Gastrocnemius medialis (tissue), 4 donors: Measurements from ENCODE around the gene IKBKE. TPM values are rescaled to one million over a fixed set of nuclear protein-coding genes. Genes with fewer than 3 reads are reported as not detected.

ENCODE experiments used
- ATAC-seq, 2 donors: fragments of 150-250 bp; one replicate each; pipeline ENCODE4 v1.9.1; 2016
- DNase-seq, 2 donors: peaks; one replicate each; pipeline ENCODE4 v3.0.0-alpha.2; 2019
- H3K27ac ChIP-seq, 4 donors: fragments of 200-600 bp; sonication (generic); 1 replicate in 1 of 4; 2 replicates in 3 of 4; pipeline ENCODE4 v1.5.1; 2016 to 2018; ENCODE audit warnings: mild to moderate bottlenecking in 2 of 4, moderate library complexity in 1 of 4
- H3K27me3 ChIP-seq, 3 donors: fragments of 200-600 bp; sonication (generic) in 2 of 3; 1 replicate in 1 of 3; 2 replicates in 2 of 3; pipeline versions ENCODE4 v1.5.1 to v1.6.0; 2016 to 2019; ENCODE audit warnings: mild to moderate bottlenecking in 1 of 3, moderate library complexity in 1 of 3
- H3K36me3 ChIP-seq, 2 donors: fragments of 200-600 bp; sonication (generic) in 1 of 2; one replicate each; pipeline ENCODE4 v1.5.1; 2017 to 2018
- H3K4me1 ChIP-seq, 2 donors: fragments of 200-600 bp; sonication (generic) in 1 of 2; one replicate each; pipeline ENCODE4 v1.5.1; 2016 to 2017; ENCODE audit warnings: mild to moderate bottlenecking in 2 of 2
- H3K4me3 ChIP-seq, 4 donors: fragments of 200-600 bp; sonication (generic) in 3 of 4; 1 replicate in 1 of 4; 2 replicates in 3 of 4; pipeline ENCODE4 v1.5.1; 2016 to 2019; ENCODE audit warnings: mild to moderate bottlenecking in 2 of 4
- H3K9me3 ChIP-seq, 3 donors: fragments of 200-600 bp; sonication (generic) in 2 of 3; 1 replicate in 1 of 3; 2 replicates in 2 of 3; pipeline ENCODE4 v1.5.1; 2016 to 2019
- POLR2A ChIP-seq, 2 donors: fragments of 450-650 bp; IDR thresholded peaks; one replicate each; pipeline ENCODE4 v1.6.1; 2017; ENCODE audit warnings: antibody characterized with exemption in 2 of 2, mild to moderate bottlenecking in 2 of 2, moderate library complexity in 2 of 2
- in situ Hi-C, 4 donors: fragments of 200-750 bp; cut with MboI; loops; one replicate each; pipeline versions ENCODE4 v1.15.0 to v1.8.0; 2017; ENCODE audit warnings: low sequenced_read_pairs in 4 of 4
- intact Hi-C: fragments of 100-400 bp; cut with DNase I; formaldehyde crosslinking; loops from one replicate; pipeline ENCODE4 v1.15.1; 2023; ENCODE audit warnings: low total_unique reads
- total RNA-seq, 4 donors: library from RNA; depleted of rRNA; stranded (reverse); fragments of >200 nt; gene quantifications; one replicate each; pipeline versions ENCODE4 v1.1.0 to v1.2.3, GENCODE V29; 2016
- TF ChIP-seq, protein P1 (sequence below), 5 experiments: fragments of 450-650 bp in 3 of 5; fragments of 200-600 bp in 2 of 5; sonication (generic) in 2 of 5; IDR thresholded peaks in 4 of 5; conservative IDR thresholded peaks in 1 of 5; 1 replicate in 4 of 5; 2 replicates in 1 of 5; pipeline ENCODE4 v1.5.1; 2016 to 2019; ENCODE audit warnings: antibody characterized with exemption in 5 of 5, mild to moderate bottlenecking in 3 of 5, moderate library complexity in 3 of 5

The IKBKE gene
- total RNA-seq, 4 donors from 2014 or later: 0.81 to 1.1 (median 0.84) TPM; not detected in 1

- peak; percentile 38 to 59 for ATAC-seq
- Histone ChIP-seq H3K9me3 (no peaks in the 10 kb centered on the region), H3K36me3 (no peaks in the 10 kb centered on the region), H3K4me3 (no peak overlapping the region), H3K27me3 (no peaks in the 10 kb centered on the region), H3K27ac (peak overlapping the region; percentile 43 to 79 (median 68)), H3K4me1 (peaks cover 3 to 21% of the 10 kb centered on the region in 2 donors)
- TF ChIP-seq, protein P1, sequence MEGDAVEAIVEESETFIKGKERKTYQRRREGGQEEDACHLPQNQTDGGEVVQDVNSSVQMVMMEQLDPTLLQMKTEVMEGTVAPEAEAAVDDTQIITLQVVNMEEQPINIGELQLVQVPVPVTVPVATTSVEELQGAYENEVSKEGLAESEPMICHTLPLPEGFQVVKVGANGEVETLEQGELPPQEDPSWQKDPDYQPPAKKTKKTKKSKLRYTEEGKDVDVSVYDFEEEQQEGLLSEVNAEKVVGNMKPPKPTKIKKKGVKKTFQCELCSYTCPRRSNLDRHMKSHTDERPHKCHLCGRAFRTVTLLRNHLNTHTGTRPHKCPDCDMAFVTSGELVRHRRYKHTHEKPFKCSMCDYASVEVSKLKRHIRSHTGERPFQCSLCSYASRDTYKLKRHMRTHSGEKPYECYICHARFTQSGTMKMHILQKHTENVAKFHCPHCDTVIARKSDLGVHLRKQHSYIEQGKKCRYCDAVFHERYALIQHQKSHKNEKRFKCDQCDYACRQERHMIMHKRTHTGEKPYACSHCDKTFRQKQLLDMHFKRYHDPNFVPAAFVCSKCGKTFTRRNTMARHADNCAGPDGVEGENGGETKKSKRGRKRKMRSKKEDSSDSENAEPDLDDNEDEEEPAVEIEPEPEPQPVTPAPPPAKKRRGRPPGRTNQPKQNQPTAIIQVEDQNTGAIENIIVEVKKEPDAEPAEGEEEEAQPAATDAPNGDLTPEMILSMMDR (IDR thresholded peaks at IDR 0.05 in 4 of 5, conservative IDR thresholded peaks at IDR 0.05 in 1 of 5): no peak
- TF ChIP-seq POLR2A (IDR thresholded peaks at IDR 0.05): no peak
- intact Hi-C loops (no loop called here), in situ Hi-C loops (no loop called here)
- peak in 1 of 2 donors; percentile 39 for DNase-seq
Measured at GRCh38 chr1:206460836-206461426, 9.3 kb upstream of the IKBKE start.

DNA sequence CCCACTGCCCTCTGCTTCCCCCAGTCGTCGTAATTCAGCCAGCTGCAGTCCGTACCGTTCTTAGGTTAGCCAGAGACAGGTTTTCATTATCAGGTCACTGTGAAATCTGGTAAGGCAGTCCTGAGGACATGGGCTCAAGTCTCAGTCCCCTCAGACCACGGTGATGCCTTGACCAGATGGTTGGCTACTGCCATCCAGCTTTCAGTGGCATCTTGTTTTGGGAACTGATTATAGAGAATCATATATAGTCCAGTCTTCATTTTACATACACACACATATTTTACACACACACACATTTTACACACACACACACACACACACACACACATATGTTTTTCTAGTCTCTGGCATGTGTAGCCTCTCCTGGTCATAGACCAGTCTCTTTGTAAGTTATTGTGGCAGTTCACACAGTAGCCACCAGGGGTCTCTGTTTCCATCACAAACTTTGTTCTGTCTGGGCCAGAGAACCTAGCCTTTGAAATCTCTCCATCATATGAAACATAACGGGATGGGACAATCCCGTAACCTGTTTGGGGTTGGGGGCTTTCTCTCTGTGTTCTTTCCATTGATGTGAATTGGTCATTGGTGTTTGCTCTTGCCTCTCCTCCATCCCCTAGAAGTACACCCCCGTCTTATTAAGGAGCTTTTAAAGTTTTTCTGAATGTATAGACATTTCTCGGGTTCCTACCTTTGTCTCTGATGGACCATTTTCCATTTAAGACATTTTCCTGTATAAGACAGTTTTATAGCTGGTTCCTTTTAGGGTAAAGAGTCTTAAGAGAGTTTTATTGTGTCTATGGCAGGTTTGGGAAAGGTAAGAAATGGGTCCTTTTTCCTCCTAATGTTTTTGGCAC lies 8.4 kb upstream of the IKBKE start:
- DNase-seq: peak in 1 of 2 donors; percentile 56
- no peak for TF ChIP-seq POLR2A (IDR thresholded peaks at IDR 0.05)
- TF ChIP-seq, protein P1 (IDR thresholded peaks at IDR 0.05 in 4 of 5, conservative IDR thresholded peaks at IDR 0.05 in 1 of 5): peak; percentile 56 to 84 (median 70)
- H3K4me3 ChIP-seq: no peak overlapping the region
- H3K36me3 ChIP-seq: no peaks in the 10 kb centered on the region
- H3K27ac ChIP-seq: peak overlapping the region in 3 of 4 donors; percentile 61 to 79 (median 76)
- ATAC-seq: peak; percentile 72 to 76
- H3K4me1 ChIP-seq: peaks cover 3 to 20% of the 10 kb centered on the region in 2 donors
- in situ Hi-C loops (no loop called here), intact Hi-C loops (no loop called here)
- H3K9me3 ChIP-seq: no peaks in the 10 kb centered on the region
- H3K27me3 ChIP-seq: peaks cover 0 to 3% (median 0%) of the 10 kb centered on the region in 3 donors

- DNase-seq: no peak
- peaks cover 0 to 15% of the 10 kb centered on the region in 2 donors for H3K4me1 ChIP-seq
- peaks cover 0 to 3% (median under 1%) of the 10 kb centered on the region in 3 donors for H3K27me3 ChIP-seq
- no peak for ATAC-seq
- no peaks in the 10 kb centered on the region for H3K9me3 ChIP-seq
- no peak overlapping the region for H3K27ac ChIP-seq
- intact Hi-C loops (no loop called here), in situ Hi-C loops (no loop called here)
- H3K36me3 ChIP-seq: no peaks in the 10 kb centered on the region
- H3K4me3 ChIP-seq: no peak overlapping the region
- TF ChIP-seq, protein P1 (IDR thresholded peaks at IDR 0.05 in 4 of 5, conservative IDR thresholded peaks at IDR 0.05 in 1 of 5): no peak
- TF ChIP-seq POLR2A (IDR thresholded peaks at IDR 0.05): no peak
Measured at GRCh38 chr1:206463137-206463536, 7.1 kb upstream of the IKBKE start.

DNA sequence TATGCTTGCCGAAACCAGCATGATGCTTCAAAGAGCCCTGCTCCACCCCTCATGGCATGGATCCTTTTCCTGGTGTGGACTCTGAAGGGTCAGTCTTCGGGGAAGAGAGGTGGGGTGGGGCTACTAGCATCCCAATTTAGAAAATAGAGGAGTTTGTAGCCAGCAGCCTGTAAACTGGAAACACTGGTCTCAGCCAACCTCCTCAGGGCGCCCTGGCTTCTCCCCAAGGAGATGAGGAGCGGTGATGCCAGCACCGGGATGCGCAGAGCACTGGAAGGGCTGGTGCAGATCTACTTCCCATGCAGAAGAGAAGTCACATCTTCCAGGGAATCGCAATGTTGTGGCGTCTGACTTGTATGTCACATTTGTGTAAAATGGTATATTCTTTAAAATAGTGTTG lies 6.4 kb upstream of the IKBKE start:
- TF ChIP-seq POLR2A (IDR thresholded peaks at IDR 0.05): no peak
- TF ChIP-seq, protein P1 (IDR thresholded peaks at IDR 0.05 in 4 of 5, conservative IDR thresholded peaks at IDR 0.05 in 1 of 5): no peak
- no peak overlapping the region for H3K4me3 ChIP-seq
- in situ Hi-C loops (no loop called here), intact Hi-C loops (no loop called here)
- H3K27ac ChIP-seq: no peak overlapping the region
- no peaks in the 10 kb centered on the region for H3K9me3 ChIP-seq
- DNase-seq: no peak
- H3K4me1 ChIP-seq: peaks cover 0 to 15% of the 10 kb centered on the region in 2 donors
- H3K27me3 ChIP-seq: peaks cover 0 to 8% (median 3%) of the 10 kb centered on the region in 3 donors
- no peak for ATAC-seq
- H3K36me3 ChIP-seq: no peaks in the 10 kb centered on the region
